K562 (cell line): Measurements from ENCODE around the gene BCCIP. TPM values are rescaled to one million over a fixed set of nuclear protein-coding genes. Genes with fewer than 3 reads are reported as not detected.

Source experiments
- ATAC-seq: fragments of 200-7000 bp; cut with Tn5 transposase; 3 replicates; pipeline ENCODE4 v1.9.1; 2020; ENCODE audit warnings: moderate library complexity
- BruUV-seq: library from RNA; stranded (reverse); fragments of 400-500 nt; replicated peaks from 2 replicates; lab custom pipeline; 2021; lab: Mats Ljungman, UMichigan
- CTCF ChIA-PET: fragments of 300-600 bp; formaldehyde crosslinking; extraction: SDS; loops from one replicate; lab custom pipeline; 2021; ENCODE audit warnings: low intra/inter-chr PET ratio; lab: Yijun Ruan, JAX
- POLR2A ChIA-PET: fragments of 300-600, 350-650 bp; sonication (Branson Sonifier 250); formaldehyde crosslinking; extraction: SDS; loops from one replicate; lab custom pipeline; 2021; ENCODE audit warnings: antibody characterized with exemption, inconsistent platforms; lab: Yijun Ruan, JAX
- DNase-seq, 4 experiments: peaks; one replicate each; pipeline versions ENCODE4 v3.0.0 to v3.0.0-alpha.2; 2011 to 2018; ENCODE audit warnings: low spot score in 3 of 4, mixed read lengths in 3 of 4; ENCODE audit errors: extremely low read depth in 1 of 4
- FAIRE-seq: peaks from 2 replicates; lab custom pipeline; 2011; peaks lifted over from hg19 to GRCh38; lab: Jason Lieb, UNC
- H2AFZ ChIP-seq: 2 replicates; pipeline ENCODE4 v1.6.0; 2011; ENCODE audit warnings: low read depth, low read length, control low read depth, inconsistent platforms
- H3K27ac ChIP-seq: fragments of 200-600 bp; 3 replicates; pipeline ENCODE4 v1.8.0; 2011; ENCODE audit warnings: low read depth, mild to moderate bottlenecking, control low read depth, inconsistent platforms, low read length, moderate library complexity, mixed read lengths; ENCODE audit errors: extremely low read depth
- H3K27me3 ChIP-seq, 2 experiments: fragments of 300-600 bp in 1 of 2; 2 replicates in 1 of 2; 3 replicates in 1 of 2; pipeline versions ENCODE4 v1.6.0 to v1.8.0; 2011; ENCODE audit warnings: inconsistent platforms in 2 of 2, low read length in 2 of 2, mild to moderate bottlenecking in 1 of 2, mixed read lengths in 1 of 2, moderate library complexity in 1 of 2; ENCODE audit not compliant: control insufficient read depth in 2 of 2, insufficient read depth in 2 of 2
- H3K36me3 ChIP-seq: fragments of 300-600 bp; 3 replicates; pipeline ENCODE4 v1.8.0; 2011; ENCODE audit warnings: mild to moderate bottlenecking, low read length, inconsistent platforms; ENCODE audit not compliant: control insufficient read depth, insufficient read depth
- H3K4me1 ChIP-seq, 2 experiments: fragments of 200-600 bp in 1 of 2; replicated peaks in 1 of 2; 2 replicates in 1 of 2; 3 replicates in 1 of 2; pipeline versions ENCODE4 v1.5.1 to v1.8.0; 2011; ENCODE audit warnings: inconsistent platforms in 2 of 2, low read length in 2 of 2, mild to moderate bottlenecking in 1 of 2, mixed read lengths in 1 of 2, moderate library complexity in 1 of 2; ENCODE audit not compliant: control insufficient read depth in 2 of 2, insufficient read depth in 2 of 2
- H3K4me2 ChIP-seq: 2 replicates; pipeline ENCODE4 v1.6.1; 2011; ENCODE audit warnings: low read length, control low read depth, inconsistent platforms, mixed read lengths; ENCODE audit not compliant: insufficient read depth
- H3K4me3 ChIP-seq: fragments of 200-600 bp; sonication (generic), shearing (Covaris generic); 2 replicates; pipeline ENCODE4 v1.5.1; 2016; ENCODE audit warnings: control low read depth, inconsistent platforms
- H3K79me2 ChIP-seq: fragments of 200-600 bp; 3 replicates; pipeline ENCODE4 v1.8.0; 2011; ENCODE audit warnings: low read length, inconsistent platforms; ENCODE audit not compliant: control insufficient read depth, insufficient read depth
- H3K9ac ChIP-seq, 2 experiments: 2 replicates each; pipeline versions ENCODE4 v1.6.0 to v1.6.1; 2011; ENCODE audit warnings: low read depth in 2 of 2, low read length in 2 of 2, control low read depth in 1 of 2, inconsistent platforms in 1 of 2, mild to moderate bottlenecking in 1 of 2, mixed read lengths in 1 of 2; ENCODE audit not compliant: insufficient read depth in 1 of 2
- H3K9me1 ChIP-seq: one replicate; pipeline ENCODE4 v1.6.0; 2011; ENCODE audit warnings: inconsistent platforms, mild to moderate bottlenecking, low read length, moderate library complexity; ENCODE audit not compliant: control insufficient read depth, insufficient read depth
- H3K9me3 ChIP-seq: replicated peaks from 2 replicates; pipeline ENCODE4 v1.5.1; 2011; ENCODE audit warnings: low read depth, low read length, inconsistent platforms; ENCODE audit not compliant: control insufficient read depth, insufficient read depth
- H4K20me1 ChIP-seq: replicated peaks from 2 replicates; pipeline ENCODE4 v1.6.1; 2011; ENCODE audit warnings: low read length, inconsistent platforms, mixed read lengths; ENCODE audit not compliant: control insufficient read depth, insufficient read depth
- CBFB ChIP-seq: sonication (generic); formaldehyde crosslinking; IDR thresholded peaks from 2 replicates; pipeline ENCODE4 v1.4.0; 2020; ENCODE audit warnings: mild to moderate bottlenecking, missing genetic modification reagents
- DEAF1 ChIP-seq: fragments of 450-650 bp; formaldehyde crosslinking; IDR thresholded peaks from 2 replicates; pipeline ENCODE4 v1.4.0; 2020; ENCODE audit warnings: mild to moderate bottlenecking, moderate library complexity
- E2F3 ChIP-seq: fragments of 250-450 bp; sonication (Bioruptor Pico); IDR thresholded peaks from 2 replicates; pipeline ENCODE4 v1.4.0; 2020; ENCODE audit warnings: mild to moderate bottlenecking
- GTF2B ChIP-seq: IDR thresholded peaks from 2 replicates; pipeline ENCODE4 v1.6.1; 2011; ENCODE audit not compliant: insufficient read length; ENCODE audit errors: extremely low read depth
- HMG20A ChIP-seq: fragments of 450-650 bp; formaldehyde crosslinking; conservative IDR thresholded peaks from 2 replicates; pipeline ENCODE4 v1.4.0; 2020; ENCODE audit warnings: mild to moderate bottlenecking, mixed read lengths
- HMG20B ChIP-seq: fragments of 250-450 bp; sonication (Bioruptor Pico); IDR thresholded peaks from 2 replicates; pipeline ENCODE4 v1.5.0; 2021; ENCODE audit warnings: mild to moderate bottlenecking
- KAT2B ChIP-seq: IDR thresholded peaks from one replicate; pipeline ENCODE4 v1.6.1; 2012; ENCODE audit warnings: low read depth, mild to moderate bottlenecking, control low read depth, inconsistent platforms, low read length, moderate library complexity
- L3MBTL2 ChIP-seq: fragments of 450-650 bp; IDR thresholded peaks from 2 replicates; pipeline ENCODE4 v1.6.1; 2016; ENCODE audit warnings: mild to moderate bottlenecking, moderate library complexity
- POLR3G ChIP-seq: IDR thresholded peaks from 2 replicates; pipeline ENCODE4 v1.6.1; 2011; ENCODE audit not compliant: insufficient read length, insufficient replicate concordance; ENCODE audit errors: extremely low read depth
- PPARD ChIP-seq: fragments of 250-450 bp; sonication (Bioruptor Pico); IDR thresholded peaks from 2 replicates; pipeline ENCODE4 v1.8.0; 2022; ENCODE audit warnings: inconsistent platforms, mild to moderate bottlenecking, moderate library complexity
- SRSF1 ChIP-seq: fragments of 200-400 bp; formaldehyde crosslinking; IDR thresholded peaks from 2 replicates; pipeline ENCODE4 v1.6.1; 2017; ENCODE audit warnings: mild to moderate bottlenecking, low read depth, low read length, moderate library complexity
- TAF15 ChIP-seq: fragments of 200-400 bp; formaldehyde crosslinking; IDR thresholded peaks from 2 replicates; pipeline ENCODE4 v1.6.1; 2017; ENCODE audit warnings: mild to moderate bottlenecking, low read depth, low read length, moderate library complexity
- ZBED1 ChIP-seq: IDR thresholded peaks from 2 replicates; pipeline ENCODE4 v1.6.1; 2014
- ZNF239 ChIP-seq: fragments of 250-450 bp; sonication (Bioruptor Pico); IDR thresholded peaks from 2 replicates; pipeline ENCODE4 v1.4.0; 2020; ENCODE audit warnings: mild to moderate bottlenecking
- ZNF431 ChIP-seq: sonication (generic); formaldehyde crosslinking; IDR thresholded peaks from 2 replicates; pipeline ENCODE4 v1.8.0; 2022; ENCODE audit warnings: mild to moderate bottlenecking, missing genetic modification reagents
- WGBS: fragments of 100-300 bp; shearing (Covaris generic); methylation state at CpG from one replicate; pipeline ENCODE4 v1.1.6; 2016; ENCODE audit warnings: low coverage, mixed read lengths; ENCODE audit not compliant: insufficient coverage; ENCODE audit errors: missing lambda C conversion rate; 5-methylcytosine and 5-hydroxymethylcytosine counted together
- in situ Hi-C: fragments of 300-500 bp; cut with MboI; formaldehyde crosslinking; loops from 4 replicates; pipeline ENCODE4 v1.15.0; 2018; ENCODE audit warnings: inconsistent platforms, mixed read lengths
- intact Hi-C: fragments of 100-400 bp; cut with micrococcal nuclease; formaldehyde crosslinking; loops from 2 replicates; pipeline ENCODE4 v1.14.2; 2022
- polyA plus RNA-seq, 8 experiments: library from polyadenylated mRNA; depleted of rRNA in 4 of 8; stranded (reverse) in 5 of 8; unstranded in 3 of 8; fragments of >200 nt; fragmentation: Nextera tagmentation in 2 of 8; fragmentation: Illumina TruSeq in 1 of 8; extraction: Ambion mirVana in 2 of 8; extraction: Trizol in 1 of 8; gene quantifications; 2 replicates each; pipeline versions ENCODE4 v1.2.1 to v1.2.3, GENCODE V29; 2011 to 2014; ENCODE audit warnings: inconsistent platforms in 1 of 8, missing spikeins in 1 of 8
- total RNA-seq, 7 experiments: library from RNA; depleted of rRNA in 6 of 7; stranded (reverse); fragments of >200 nt in 6 of 7; fragmentation: Illumina TruSeq in 2 of 7; extraction: Trizol in 2 of 7; gene quantifications; 2 replicates each; pipeline versions ENCODE4 v1.2.1 to v1.2.3, GENCODE V29; 2011 to 2021; ENCODE audit warnings: low replicate concordance in 1 of 7
- TF ChIP-seq, protein P1 (sequence below): fragments of 450-650 bp; IDR thresholded peaks from 2 replicates; pipeline ENCODE4 v1.7.0; 2016; ENCODE audit warnings: borderline replicate concordance

Gene BCCIP
- total and polyA plus RNA-seq, 9 of the 15 experiments (the other 6 are each of a cell fraction or from before 2014, with no cell fraction given), result 95.1 to 204 (median 163) TPM

- Histone ChIP-seq H3K27ac (no peak overlapping the region), H3K4me2 (no peak overlapping the region), H3K27me3 (no peaks in the 10 kb centered on the region), H2AFZ (no peak overlapping the region), H3K4me1 (no peaks in the 10 kb centered on the region), H3K36me3 (peaks cover 14% of the 10 kb centered on the region; the same call in 2 of the 3 replicates), H3K9me1 (no peaks in the 10 kb centered on the region), H3K79me2 (no peaks in the 10 kb centered on the region), H3K9ac (no peak overlapping the region), H4K20me1 (no peaks in the 10 kb centered on the region), H3K4me3 (no peak overlapping the region), H3K9me3 (no peaks in the 10 kb centered on the region)
- WGBS, result 84% methylated on average over 4 of the region's 4 CpGs
- DNase-seq (no peak), FAIRE-seq (peak; percentile 26), ATAC-seq (no peak)
- intact Hi-C loops, result no loop called here
- BruUV-seq, result no TSS peak
- in situ Hi-C loops, result no loop called here
- CTCF ChIA-PET, result no interaction called here
- POLR2A ChIA-PET, result no interaction called here
- TF ChIP-seq POLR3G, result no peak
- TF ChIP-seq KAT2B, result no peak
- TF ChIP-seq ZNF239 (CRISPR knock-in tag), result no peak
- no peak for TF ChIP-seq L3MBTL2
- TF ChIP-seq SRSF1, result no peak
- no peak for TF ChIP-seq PPARD (CRISPR knock-in tag)
- no peak for TF ChIP-seq ZBED1
- TF ChIP-seq GTF2B, result no peak
- TF ChIP-seq HMG20B (CRISPR knock-in tag), result no peak
- no peak for TF ChIP-seq ZNF431 (CRISPR knock-in tag)
- TF ChIP-seq, protein P1, sequence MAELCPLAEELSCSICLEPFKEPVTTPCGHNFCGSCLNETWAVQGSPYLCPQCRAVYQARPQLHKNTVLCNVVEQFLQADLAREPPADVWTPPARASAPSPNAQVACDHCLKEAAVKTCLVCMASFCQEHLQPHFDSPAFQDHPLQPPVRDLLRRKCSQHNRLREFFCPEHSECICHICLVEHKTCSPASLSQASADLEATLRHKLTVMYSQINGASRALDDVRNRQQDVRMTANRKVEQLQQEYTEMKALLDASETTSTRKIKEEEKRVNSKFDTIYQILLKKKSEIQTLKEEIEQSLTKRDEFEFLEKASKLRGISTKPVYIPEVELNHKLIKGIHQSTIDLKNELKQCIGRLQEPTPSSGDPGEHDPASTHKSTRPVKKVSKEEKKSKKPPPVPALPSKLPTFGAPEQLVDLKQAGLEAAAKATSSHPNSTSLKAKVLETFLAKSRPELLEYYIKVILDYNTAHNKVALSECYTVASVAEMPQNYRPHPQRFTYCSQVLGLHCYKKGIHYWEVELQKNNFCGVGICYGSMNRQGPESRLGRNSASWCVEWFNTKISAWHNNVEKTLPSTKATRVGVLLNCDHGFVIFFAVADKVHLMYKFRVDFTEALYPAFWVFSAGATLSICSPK, result no peak
- TF ChIP-seq CBFB (CRISPR knock-in tag), result no peak
- TF ChIP-seq TAF15, result no peak
- no peak for TF ChIP-seq E2F3 (CRISPR knock-in tag)
- TF ChIP-seq HMG20A (CRISPR knock-in tag), result no peak
- no peak for TF ChIP-seq DEAF1 (CRISPR knock-in tag)
These were observed 35.9 kb downstream of the BCCIP start for GRCh38 chr10:125859128-125859817.
